NOMO-1 treated with DMSO at 0.1 percent for 48 hours (cell line): ENCODE results near the gene PHACTR1.
A peak's percentile ranks its signal among the peaks of the same experiment; 100 is the strongest.

Experiments
- DNase-seq: peaks from one replicate; lab custom pipeline; 2025; ENCODE audit not compliant: unreplicated experiment; lab: John Stamatoyannopoulos, UW

The PHACTR1 gene

DNA sequence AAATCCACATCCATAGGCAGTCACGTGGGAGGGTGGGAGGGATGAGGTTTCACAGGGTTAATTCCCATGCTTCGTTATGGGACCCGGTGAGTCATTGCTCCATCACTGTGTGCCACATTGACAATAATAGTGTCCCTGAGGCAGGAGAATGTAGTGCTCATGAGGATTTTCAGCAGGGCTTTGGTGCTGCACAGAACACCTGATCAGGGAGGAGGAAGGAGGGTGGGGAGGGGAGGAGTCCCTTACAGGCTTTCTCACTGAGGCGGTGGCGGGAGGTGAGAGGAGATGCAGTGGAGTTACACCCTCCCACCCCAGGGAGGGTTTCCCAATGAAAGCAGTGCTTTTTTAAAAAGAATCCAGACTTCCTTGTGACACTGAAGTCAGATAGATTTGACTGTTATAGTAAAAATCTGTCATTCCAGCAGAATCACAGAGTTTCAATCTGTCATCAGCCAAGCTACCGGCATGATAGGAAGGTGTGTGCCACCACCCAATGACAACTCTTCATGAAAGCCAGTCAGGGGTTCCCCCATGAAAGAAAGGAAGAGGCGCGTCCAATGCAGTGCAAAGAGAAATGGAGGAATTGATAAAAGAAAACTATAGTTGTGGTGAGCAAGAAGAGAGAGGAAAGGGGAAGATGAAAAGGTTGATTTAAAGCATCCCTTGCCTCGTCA is 467.0 kb downstream of the PHACTR1 start:
- DNase-seq, result no peak

DNA sequence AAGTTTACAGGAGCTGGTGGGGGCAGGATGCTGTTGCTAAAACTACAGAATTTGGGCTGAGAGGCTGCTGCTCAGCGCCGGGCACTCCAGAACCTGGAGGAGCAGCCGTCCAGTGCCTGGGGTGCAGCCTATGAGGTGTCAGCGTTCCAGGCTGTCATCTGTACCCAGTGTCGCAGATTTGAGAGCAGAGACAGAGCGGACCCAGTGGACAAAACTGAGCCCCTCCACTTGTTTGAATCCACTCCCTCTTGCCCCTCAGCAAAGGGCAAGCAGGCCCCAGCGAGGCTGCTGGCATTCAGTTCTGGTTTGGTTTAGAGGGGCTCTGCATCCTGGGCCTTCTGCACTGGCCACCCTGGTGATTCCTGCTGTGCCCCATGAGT is 467.5 kb downstream of the PHACTR1 start:
- DNase-seq, result no peak

DNA sequence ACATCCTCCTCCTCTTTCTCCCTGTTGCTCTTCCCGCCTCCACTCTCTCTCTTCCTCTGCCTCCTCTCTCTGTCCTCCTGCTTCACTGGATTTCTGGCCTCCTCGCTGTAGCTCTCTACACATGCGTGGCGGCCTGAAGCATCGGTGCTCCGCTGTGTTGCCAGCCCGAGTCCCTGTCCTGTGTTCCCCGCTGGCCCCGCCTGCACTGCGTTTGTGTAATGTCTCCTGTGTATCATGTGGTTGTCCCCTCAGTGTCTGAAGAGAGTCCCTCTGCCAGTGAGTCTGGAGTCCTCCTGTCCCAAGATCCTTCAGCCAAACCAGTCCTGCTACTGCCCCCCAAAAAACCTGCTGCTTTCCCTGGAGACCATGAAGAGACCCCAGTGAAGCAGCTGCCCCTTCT is 468.0 kb downstream of the PHACTR1 start:
- DNase-seq, result no peak

DNA sequence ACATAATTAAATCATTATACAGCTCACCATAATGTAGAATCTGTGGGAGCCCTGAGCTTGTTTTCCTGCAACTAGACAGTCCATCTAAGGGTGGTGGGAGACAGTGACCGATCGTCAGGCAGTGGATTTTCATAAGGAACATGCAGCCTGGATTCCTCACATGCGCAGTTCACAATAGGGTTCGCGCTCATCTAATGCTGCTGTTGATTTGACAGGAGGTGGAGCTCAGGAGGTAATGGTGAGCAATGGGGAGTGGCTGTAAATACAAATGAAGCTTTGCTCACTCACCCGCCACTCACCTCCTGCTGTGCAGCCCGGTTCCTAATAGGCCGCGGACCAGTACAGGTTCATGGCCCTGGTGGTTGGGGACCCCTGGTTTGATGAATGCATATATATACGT is 470.3 kb downstream of the PHACTR1 start:
- DNase-seq, result no peak

DNA sequence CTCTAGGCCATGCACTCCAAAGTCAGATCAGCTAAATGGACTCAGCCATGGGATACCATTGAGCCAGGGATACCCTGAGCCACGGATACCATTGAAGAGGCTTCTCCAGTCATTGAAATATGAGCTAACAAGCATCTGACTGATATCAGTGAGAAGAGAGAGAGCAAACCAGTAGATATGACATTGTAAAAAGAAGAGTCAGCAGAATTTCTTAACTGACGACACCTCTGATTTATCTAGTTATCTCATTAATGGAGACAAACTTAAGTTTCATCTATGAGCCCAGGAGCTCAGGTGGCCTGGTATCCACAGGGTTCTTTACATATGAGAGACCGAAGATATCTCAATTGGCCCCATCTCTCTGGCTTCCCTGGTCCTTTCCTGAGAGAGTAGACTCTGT is 471.1 kb downstream of the PHACTR1 start:
- DNase-seq, result no peak

DNA sequence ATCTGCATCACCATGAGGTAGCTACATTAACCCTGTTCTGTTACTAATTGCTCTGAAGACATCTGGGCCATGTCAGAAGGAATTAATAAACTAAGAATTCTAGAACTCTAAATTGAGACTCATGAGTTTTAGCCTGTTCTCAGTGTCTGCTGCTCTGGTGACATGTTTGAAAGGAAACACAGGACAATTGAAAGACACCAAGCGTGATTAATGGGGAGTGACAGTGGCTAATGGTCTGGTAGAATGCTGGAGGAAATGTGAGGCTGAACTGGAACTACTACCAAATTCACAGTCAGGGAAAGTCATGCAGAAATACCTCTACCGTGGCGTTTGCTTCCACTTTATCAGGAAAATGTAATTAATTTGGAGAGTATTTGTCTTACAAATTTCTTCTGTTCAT is 471.7 kb downstream of the PHACTR1 start:
- no peak for DNase-seq

DNA sequence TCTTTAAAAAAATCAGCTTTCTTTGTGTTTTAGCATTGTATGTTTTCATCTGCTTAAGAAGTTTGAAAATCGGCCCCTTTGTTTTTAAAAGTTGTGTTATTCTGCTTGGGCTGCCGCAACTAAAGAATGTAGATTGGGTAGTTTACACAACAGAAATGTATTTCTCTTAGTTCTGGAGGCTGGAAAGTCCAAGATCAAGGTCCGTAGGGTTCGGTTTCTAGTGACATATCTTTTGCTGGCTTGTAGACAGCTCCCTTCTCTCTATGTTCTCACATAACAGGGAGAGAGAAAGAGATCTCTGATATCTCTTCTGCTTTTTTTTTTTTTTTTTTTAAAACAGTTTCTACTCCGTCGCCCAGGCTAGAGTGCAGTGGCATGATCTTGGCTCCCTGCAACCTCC is 473.1 kb downstream of the PHACTR1 start:
- DNase-seq, result no peak

DNA sequence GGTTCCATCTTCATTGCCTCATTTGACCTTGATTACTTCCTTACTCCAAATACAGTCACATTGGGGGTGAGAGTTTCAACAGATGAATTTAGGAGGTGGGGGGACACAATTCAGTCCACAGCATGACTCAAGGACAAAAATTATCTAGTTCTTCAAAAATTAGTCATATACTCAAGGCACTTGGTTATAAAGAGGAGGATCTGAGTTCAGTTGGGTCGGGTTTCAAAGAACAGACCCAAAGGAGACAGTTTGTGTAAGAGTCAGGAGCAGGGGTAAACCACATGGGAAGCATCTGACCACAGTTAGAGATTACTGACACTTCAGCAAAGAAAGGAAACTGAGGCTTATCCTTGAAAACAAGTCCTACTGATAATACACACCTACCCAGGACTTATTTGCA is 473.8 kb downstream of the PHACTR1 start:
- DNase-seq, result no peak

DNA sequence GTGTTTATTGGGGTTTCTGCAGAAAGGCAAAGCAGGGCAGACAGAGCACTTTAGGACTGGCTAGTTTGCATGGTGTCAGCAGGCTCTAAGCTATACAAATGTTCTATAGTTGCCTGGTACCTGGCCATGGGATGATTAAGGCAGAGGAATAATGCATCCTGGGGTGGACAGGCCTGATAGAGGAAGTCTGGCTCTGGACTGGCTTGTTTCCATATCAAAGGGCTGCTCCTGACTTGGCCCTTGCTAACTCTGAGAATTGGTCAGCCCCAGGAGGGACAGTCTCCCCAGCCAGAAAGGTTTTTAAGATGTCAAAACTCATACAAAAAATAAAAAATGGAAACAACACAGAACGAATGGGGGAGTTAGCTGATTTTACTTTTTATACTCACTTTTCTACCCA is 474.9 kb downstream of the PHACTR1 start:
- no peak for DNase-seq

DNA sequence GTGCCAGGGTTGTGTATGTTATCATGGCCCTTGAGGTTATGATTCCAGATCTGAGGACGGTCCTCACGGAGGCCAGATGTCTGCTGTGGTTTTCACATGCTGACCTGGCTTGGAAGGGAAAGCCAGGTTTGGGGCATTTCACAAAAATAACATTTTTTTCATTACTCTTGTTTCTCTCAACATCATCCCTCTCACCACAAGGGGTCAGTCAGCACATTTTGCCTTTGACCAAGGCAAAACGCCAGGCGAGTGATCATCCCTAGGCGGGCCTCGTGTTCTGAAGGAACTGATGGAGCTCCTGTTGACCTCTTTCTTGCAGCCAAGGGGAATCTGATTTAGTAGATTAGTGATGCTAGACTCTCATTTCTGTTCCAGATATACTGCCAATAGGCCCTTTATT is 478.3 kb downstream of the PHACTR1 start:
- peak; percentile 59 for DNase-seq

DNA sequence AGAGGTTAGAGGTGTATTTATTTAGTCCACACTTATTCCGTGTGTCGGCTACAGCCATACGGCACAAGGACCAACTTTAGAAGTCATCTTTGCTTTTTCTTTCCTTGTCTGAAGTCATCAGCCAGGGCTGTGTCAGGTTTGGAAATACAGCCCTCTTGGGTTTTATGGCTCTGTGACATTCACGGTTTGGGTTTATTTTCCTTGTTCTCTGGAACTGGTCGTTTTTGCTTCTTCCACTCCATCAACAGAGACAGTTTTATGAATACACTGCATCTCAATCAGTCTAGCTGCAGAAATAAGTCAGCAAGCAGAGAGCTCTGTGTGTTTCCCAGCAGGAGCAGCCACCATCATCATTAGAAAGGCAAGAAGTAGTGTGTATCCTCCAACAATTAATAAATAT is 479.2 kb downstream of the PHACTR1 start:
- no peak for DNase-seq

DNA sequence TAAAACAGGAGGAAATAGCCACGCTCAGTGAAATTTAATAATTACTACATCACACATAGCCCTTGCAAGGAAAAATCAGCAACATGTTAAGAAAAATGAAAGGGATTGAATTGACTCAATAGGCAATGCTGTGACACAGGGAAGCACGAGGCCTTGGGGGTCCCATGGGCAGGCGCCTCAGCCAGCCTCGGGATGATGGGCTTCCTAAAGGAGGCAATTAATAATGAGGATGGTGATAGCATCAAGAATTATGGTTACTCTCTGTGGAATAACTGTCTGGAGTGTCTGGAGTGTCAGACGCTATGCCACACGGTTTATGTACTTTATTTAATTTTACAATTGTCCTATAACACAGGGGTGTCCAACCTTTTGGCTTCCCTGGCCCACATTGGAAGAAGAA is 481.6 kb downstream of the PHACTR1 start:
- no peak for DNase-seq

DNA sequence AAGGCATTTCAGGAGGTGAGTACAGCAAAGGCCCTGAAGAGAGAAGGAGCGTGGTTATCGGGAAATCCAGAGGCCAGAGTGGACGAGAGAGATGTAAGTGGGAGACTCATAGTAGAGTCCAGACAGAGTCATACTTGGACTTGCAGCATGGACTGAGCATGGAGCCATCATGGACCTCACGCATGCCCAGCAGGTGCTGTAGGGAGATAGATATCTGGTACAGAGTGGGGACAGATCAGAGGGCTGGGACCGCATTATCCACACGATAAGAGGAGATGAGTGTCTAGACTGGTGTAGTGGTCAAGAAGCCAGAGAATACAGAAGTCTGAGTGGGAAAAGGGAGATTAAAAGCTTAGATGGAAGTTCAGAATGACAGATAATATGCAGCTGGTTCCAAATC is 484.8 kb downstream of the PHACTR1 start:
- DNase-seq, result no peak

DNA sequence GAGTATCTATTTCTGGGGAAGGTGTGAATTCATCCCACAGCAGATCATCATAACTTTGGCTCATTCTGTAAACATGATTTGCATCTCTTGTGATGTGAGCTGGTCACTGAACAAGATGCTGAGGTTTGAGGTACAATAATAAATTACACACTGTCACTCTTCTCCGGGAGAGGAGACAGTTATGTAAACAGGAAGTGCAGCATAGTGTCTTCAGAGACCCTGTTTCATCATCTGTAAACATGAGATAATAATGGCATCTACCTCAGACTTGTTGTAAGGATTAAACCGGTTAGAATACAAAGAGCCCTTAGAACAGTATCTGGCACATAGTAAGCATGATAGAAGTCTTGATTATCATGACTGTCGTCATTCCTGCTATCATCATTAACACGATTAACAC is 486.6 kb downstream of the PHACTR1 start:
- DNase-seq, result no peak

DNA sequence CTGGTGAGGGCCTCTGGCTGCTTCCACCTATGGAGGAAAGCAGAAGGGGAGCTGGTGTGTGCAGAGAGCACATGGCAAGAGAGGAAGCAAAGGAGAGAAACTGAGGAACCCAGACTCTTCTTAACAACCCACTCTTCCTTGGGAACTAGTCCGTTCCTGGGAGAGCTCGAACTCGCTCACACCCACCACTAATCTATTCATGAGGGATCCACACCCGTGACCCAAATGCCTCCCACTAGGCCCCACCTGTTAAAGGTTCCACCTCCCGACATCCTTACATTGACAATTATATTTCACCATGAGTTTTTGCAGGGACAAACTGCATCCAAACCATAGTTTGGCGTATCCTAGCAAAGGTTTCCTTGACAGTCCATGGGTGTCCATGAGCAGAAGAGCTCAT is 488.5 kb downstream of the PHACTR1 start:
- no peak for DNase-seq

DNA sequence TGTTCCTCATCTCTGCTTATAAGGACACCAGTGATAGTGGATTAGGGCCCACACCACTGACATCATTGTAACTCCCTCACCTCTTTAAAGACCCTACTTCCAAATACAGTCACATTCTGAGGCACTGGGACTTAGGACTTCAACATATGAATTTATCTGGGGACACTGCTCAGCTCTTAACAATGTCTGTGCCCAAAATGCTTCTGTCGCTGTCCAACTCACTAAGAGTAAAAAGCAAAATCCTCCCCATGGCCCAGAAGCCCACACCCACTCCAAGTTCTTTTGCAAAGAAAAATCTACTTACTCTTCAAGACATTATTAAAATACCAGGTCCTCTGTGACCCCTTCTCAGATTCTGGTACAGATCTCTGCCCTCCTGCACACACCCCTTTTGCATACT is 495.5 kb downstream of the PHACTR1 start:
- no peak for DNase-seq

DNA sequence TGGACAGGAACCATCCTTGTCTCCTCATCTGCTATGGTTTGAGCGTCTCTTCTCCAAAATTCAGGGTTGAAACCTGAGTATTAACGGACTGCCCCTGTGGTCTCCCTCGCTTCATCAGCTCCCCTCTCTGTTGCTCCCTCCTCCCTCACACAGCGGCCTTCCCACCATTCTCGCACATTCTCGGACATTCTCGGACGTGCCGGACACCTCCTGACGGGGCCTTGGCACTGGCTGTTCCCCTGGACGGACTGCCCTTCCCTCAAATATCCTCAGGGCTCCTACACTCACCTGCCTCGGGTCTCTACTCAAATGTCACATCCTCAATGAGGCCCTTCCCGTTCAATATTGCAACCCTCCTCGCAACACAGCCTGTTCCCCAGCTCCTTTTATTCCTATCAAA is 496.0 kb downstream of the PHACTR1 start:
- no peak for DNase-seq

DNA sequence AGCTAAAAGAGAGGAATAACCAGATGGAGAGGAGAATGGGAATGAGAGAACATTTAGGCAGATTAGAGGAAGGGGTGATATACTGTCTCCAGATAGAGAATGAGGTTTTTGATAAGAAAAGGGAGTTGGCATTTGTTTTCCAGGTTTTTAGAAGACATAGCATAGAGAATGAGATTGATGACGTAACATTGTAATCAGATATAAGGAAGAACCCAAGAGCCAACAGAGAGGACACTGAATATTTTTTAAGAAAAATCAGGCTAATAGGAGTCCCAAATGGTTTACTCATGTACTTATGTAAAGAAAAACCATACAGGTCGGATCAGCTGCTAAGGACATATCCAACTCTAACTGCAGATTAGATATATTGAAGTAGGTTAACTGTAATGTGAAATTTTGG is 498.8 kb downstream of the PHACTR1 start:
- no peak for DNase-seq

DNA sequence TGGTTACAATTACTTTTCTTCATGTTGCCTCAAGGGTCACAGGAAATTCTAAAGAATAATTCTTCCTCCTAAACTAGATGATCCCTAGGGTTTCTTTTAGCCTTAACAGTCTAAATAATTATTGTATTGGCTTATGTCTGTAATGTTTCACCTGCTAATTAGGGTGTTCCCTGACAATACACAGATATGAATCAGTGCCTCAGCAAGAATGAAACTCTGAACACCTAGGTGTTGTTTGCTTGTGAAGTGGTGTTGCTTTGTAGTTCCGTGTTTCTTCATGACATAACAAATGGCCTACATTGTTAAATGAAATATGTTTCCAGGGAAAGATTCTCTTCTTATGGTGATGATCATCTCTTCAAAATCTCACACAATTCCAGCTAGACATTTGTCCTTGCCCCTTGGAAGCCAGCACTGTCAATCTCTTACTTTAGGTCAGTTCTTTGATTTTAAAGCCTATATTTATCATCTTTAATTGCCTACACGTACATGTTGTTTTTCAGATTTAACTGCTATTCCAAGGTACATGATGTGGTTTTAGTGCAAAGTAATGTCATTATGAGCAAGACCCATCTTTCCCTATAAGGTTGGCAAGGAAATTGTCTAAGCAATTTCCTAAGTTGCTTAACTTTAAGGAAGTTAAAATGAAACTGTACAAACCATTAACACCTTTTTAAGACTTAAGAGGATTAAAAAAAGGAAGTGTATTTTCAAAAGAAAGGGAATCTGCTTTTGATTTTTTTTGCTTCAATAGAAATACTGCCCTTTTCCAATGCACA is 499.9 kb downstream of the PHACTR1 start:
- DNase-seq, result peak; percentile 45

DNA sequence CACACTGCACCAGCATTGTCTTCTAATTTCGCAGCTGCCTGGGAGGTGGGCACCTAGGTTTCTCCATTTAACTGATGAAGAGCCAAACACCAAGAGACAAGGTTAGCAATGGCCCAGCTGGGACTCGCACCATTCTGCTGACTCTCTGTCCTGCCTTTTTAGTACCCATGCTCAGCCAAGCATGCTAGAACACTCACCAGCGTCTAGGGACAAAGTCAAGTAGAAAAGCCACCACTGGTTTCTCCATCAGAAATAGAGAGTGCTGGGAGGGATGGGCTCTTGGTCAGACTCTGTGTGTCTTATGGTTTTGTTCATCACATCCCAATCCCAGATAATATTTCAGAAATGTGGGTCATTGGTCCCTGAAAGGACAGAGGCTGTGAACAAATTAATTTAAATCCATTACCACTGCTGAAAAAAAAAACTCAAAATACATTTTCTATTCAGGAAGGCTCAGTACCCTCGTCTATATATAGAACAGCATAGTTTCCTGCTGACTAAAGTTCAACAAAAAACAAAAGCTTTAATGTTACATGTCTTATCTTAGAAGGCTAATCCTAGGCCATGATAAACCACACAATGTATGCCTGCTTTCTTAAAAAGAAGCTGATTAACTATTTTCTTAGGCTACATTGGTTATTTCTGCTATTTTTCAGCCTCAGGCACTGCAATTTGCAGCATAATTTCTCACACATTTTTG is 500.8 kb downstream of the PHACTR1 start:
- DNase-seq, result no peak

DNA sequence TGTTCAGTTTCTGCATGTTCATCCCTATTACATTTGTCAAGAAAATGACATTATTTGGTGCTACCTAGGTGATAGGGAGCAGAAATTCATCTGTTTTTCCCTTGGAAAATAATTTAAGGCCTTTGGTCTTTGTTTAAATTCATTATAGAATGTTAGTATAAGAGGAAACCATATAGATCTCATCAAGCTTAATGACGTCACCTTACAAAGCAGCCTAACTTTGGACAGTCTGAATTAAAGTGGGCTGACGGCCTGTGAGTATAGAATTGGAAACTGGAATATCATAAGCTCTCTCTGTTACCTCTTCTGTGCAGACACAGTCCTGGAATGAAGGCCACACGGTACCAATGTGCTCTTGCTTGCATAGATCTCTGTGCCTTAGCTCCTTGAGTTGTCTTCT is 503.7 kb downstream of the PHACTR1 start:
- no peak for DNase-seq

DNA sequence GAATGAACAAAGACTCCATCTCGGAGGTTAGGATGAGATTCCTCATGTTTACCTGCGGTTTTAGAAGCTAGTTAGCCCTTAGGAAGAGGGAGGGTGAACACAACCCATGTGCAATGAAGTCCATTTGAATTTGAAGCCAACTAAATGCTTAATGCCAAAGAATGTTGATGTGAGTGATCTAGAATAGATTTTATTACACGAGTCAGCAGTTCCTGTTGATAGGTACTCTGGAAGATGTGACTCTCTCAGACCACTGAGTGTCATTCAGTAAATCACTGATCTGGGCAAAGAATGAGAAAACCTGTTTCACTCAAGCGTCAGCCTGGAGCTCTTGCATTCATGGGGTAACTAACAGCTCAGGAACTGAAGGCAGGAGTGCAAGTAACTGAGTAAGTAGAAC is 505.5 kb downstream of the PHACTR1 start:
- DNase-seq, result no peak
